Ishikawa (cell line): Measurements from ENCODE around the gene AARS2.

Experiments used
- CEBPB ChIP-seq: IDR thresholded peaks from 2 replicates; pipeline ENCODE4 v1.6.1; 2012
- NFIC ChIP-seq: IDR thresholded peaks from 2 replicates; pipeline ENCODE4 v1.6.1; 2012
- RAD21 ChIP-seq: IDR thresholded peaks from 2 replicates; pipeline ENCODE4 v1.6.1; 2012; ENCODE audit warnings: low read depth
- TAF1 ChIP-seq: IDR thresholded peaks from 2 replicates; pipeline ENCODE4 v1.6.1; 2012; ENCODE audit warnings: low read depth, mild to moderate bottlenecking
- TEAD4 ChIP-seq: IDR thresholded peaks from 2 replicates; pipeline ENCODE4 v1.6.1; 2012
- USF1 ChIP-seq: IDR thresholded peaks from 2 replicates; pipeline ENCODE4 v1.6.1; 2012
- YY1 ChIP-seq: IDR thresholded peaks from 2 replicates; pipeline ENCODE4 v1.6.1; 2012; ENCODE audit warnings: low read depth
- ZBTB7A ChIP-seq: IDR thresholded peaks from 2 replicates; pipeline ENCODE4 v1.6.1; 2012; ENCODE audit warnings: low read depth

The AARS2 gene

DNA sequence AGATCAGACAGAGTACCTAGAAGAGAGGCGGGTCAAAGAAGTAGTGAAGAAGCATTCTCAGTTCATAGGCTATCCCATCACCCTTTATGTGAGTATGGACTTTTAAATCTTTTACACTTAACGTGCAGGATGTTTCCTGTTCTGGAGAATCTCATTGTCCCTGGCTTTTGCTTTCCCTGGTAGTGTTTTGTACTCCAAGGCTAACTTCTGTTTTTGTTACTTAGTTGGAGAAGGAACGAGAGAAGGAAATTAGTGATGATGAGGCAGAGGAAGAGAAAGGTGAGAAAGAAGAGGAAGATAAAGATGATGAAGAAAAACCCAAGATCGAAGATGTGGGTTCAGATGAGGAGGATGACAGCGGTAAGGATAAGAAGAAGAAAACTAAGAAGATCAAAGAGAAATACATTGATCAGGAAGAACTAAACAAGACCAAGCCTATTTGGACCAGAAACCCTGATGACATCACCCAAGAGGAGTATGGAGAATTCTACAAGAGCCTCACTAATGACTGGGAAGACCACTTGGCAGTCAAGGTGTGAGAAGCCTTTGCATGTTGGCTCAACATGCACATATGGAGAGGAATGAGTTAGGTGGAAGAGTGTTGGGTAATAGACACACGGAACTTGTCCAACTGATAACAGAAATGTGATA lies 63.0 kb downstream of the AARS2 start:
- no peak for TF ChIP-seq TEAD4
- no peak for TF ChIP-seq NFIC
- no peak for TF ChIP-seq ZBTB7A
- TF ChIP-seq CEBPB = no peak
- TF ChIP-seq RAD21 = no peak
- TF ChIP-seq USF1 = no peak
- no peak for TF ChIP-seq TAF1
- no peak for TF ChIP-seq YY1
